Activated CD8-positive, alpha-beta memory T cell treated with anti-CD3 and anti-CD28 coated beads for 1 hour (primary cell): ENCODE measurements around the gene KLK7.

ENCODE experiments used
- DNase-seq, 2 donors: peaks; one replicate each; pipeline ENCODE4 v3.0.0-alpha.2; 2020; ENCODE audit warnings: low read depth in 1 of 2; ENCODE audit errors: extremely low read depth in 1 of 2

Gene KLK7

DNA sequence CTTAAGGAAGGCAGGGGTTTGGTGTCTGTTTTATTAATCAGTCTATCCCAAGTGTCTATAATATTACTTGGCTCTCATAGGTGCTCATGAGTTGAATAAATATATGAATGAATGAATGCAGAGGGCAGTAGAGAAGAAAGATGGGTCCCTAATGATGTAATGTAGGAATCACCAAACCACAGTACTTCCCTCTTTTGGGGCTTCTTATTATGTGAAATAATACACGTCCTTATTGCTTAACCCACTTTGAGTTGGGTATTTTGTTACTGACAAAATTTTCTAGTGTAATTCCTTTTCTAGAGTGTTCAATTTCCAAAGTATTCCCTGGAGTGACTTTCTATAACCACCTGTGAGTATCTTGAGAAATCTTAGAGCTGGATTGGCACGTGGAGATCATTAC is 44.1 kb downstream of the KLK7 start:
- no peak for DNase-seq

DNA sequence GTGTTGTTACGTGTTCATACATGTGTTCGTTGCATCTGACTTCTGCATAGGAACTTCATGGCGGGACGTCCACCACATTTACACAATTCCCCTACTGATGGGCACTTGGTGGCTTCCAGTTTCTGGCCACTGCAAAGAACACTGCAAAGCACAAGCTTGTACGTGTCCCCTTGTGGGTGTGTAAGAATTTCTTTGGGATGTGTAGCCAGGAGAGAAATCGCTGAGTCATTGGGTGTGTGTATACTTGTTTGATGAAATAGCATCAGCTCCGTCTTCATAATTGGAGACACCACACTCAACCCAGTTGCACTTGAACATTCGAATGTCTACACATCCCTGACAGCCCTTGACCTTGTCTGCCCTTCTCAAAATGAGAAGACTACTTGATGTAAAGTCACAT is 50.1 kb downstream of the KLK7 start:
- DNase-seq, result no peak

DNA sequence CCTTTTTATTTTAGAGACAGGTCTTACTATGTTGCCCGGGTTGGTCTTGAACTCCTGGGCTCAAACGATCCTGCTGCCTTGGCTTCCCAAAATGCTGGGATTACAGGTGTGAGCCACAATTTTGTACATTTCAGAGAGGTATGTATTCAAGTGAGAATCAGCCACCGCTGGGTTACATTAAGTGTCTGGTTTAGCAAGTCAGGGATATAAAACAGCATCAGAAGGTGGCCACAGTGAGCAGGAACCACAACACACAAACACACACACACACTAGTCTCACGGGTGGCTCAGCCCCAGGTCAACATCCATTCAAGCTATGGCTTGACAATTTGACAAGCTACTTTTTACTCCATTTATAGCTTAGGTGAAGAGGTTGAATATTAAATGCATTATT is 51.0 kb downstream of the KLK7 start:
- no peak for DNase-seq

DNA sequence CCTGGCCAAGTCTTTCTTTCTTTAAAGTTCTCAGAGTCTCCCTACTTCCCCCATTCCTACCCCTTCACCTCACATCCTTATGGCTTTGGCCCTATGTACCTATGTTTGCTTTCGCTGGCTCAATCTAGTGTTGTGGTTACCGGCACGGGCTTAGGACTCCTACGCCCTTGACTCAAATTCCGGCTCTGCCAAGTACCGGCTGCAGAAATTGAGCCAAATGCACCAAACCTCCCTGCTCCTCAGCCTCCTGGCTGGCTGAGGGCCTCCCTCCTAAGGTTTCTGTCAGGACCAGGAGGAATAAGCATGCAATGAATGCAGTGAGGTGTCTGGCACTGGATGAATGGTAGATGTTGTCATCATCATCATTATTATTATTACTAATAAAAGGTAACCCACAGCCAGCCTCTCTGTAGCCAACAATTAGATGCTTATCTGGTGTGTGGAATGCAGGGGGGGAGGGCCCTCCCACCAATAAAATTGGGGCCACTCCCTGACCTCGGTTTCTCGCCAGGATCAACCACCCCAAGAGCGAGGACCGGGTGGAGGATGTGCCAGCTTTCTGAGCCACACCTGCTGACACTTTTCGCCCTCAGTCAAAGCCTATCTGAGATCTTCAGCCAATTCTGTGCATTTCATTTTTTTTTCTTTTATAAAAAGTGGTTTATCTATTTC is 51.6 kb downstream of the KLK7 start:
- DNase-seq, result no peak

DNA sequence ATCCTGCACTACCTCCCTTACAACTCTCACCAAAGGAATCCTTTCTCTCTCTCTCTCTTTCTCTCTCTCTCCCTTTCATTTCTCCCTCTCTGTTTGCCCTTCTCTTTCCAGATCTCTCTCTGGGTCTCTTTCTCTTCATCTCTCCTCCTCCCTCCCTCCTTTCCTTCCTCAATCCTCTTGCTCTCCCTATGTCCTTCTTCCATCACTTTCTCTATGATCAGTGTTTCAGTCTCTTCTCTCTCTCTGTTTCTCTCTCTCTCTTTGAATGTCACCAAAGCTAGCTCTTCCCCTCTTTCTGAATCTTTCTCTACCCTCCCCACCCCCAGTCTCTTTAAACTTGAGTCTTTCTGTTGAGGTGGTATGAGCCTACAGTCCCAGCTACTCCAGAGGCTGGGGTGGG is 52.7 kb downstream of the KLK7 start:
- no peak for DNase-seq

DNA sequence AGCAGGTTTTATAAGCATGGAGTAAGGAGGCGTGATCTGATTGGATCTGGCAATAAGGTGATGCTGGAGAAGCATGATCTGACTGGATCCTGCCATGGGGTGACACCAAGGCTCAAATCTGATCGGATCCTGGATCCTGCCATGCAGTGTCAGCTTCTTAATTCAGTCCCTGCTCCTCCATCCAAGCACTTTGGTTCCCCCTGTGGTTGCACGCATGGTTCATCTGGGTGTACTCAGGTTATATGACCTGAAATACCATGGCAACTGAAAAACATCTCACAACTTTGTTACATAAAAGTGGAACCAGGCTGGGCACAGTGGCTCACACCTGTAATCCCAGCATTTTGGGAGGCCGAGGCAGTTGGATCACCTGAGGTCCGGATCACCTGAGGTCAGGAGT is 54.9 kb downstream of the KLK7 start:
- no peak for DNase-seq
